ENCODE data around the gene MYH9. TPM values are rescaled to one million over a fixed set of nuclear protein-coding genes. Genes with fewer than 3 reads are reported as not detected.
"Not testable (repeated sequence)": the region's sequence is repeated elsewhere in the genome, so short reads cannot be mapped to it uniquely, and the experiment has no call there.

Gene MYH9
- polyA plus RNA-seq, 3 donors = 247 to 318 (median 290) TPM

GRCh38 chr22:36251979-36252608, 135.7 kb downstream of the MYH9 start:
- DNase-seq (ENCODE audit: extremely low read depth in 1 of 11, low read depth in 9 of 11, low spot score in 4 of 11) = not testable (repeated sequence)

- DNase-seq (ENCODE audit: extremely low read depth in 1 of 11, low read depth in 9 of 11, low spot score in 4 of 11) = not testable (repeated sequence)
Observed at GRCh38 chr22:36250292-36250960, 137.3 kb downstream of the MYH9 start.

DNA sequence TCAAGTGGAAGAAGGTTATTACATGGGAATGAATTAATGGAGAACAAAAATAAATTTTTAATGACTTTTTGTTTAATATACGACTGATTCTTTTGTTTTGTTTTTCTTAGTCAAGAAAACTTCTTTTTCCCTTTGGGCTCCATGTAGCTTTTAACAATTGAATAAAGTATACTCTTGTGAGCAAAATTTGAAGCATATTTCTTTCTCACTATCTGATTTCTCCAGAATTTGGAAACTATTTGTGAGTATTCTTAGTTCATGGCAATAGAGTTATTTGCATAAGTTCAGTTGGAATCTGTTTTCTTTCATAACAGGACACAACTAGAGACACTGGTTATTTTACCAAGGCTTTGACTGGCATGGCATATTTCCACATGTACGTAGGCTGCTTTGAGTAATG, 138.6 kb downstream of the MYH9 start:
- DNase-seq (ENCODE audit: extremely low read depth in 1 of 11, low read depth in 9 of 11, low spot score in 4 of 11) = no peak

DNA sequence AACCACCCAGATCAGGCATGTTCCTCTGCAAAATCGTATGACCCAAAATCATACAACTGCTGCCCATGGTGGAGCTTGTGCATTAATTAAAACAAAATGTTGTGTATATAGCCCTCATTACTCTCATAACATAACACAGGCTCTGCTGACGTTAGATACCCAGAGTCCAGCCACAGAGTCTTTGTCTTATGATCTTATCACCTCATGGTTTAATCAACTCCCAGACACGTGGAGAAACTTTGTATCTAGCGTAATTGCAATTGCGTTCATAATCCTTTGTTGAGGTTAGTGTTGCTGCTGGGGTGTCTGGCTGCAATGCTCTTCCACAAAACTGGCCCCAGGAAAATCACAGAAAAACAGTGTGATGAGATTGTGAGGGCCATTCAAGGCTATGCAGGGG, 139.8 kb downstream of the MYH9 start:
- no peak for DNase-seq (ENCODE audit: extremely low read depth in 1 of 11, low read depth in 9 of 11, low spot score in 4 of 11)

GRCh38 chr22:36246718-36247117, 141.0 kb downstream of the MYH9 start:
- DNase-seq (ENCODE audit: extremely low read depth in 1 of 11, low read depth in 9 of 11, low spot score in 4 of 11) = no peak

- DNase-seq (ENCODE audit: extremely low read depth in 1 of 11, low read depth in 9 of 11, low spot score in 4 of 11) = no peak
Observed at GRCh38 chr22:36245805-36246356, 141.9 kb downstream of the MYH9 start.

- no peak for DNase-seq (ENCODE audit: extremely low read depth in 1 of 11, low read depth in 9 of 11, low spot score in 4 of 11)
Observed at GRCh38 chr22:36244522-36245391, 143.0 kb downstream of the MYH9 start.

DNA sequence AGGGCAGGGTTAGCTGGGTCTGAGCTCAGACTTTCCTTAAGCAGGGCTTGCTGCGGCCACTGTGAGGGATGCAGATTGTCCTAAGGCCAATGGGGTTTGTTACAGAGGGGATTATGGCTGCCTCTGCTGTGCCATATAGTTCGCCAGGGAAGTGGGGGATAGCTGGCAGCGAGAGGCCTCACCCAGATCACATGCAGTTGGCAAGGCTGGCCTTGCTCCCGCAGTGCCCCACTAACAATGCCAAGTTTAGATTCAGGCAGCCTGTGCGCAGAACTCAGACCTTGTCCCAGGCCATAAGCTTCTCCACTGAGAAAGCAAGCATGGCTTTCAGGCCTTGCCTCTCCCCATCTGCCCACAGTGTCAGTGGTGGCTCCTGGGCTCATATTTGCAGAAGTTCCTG, 143.8 kb downstream of the MYH9 start:
- DNase-seq (ENCODE audit: extremely low read depth in 1 of 11, low read depth in 9 of 11, low spot score in 4 of 11) = no peak

DNA sequence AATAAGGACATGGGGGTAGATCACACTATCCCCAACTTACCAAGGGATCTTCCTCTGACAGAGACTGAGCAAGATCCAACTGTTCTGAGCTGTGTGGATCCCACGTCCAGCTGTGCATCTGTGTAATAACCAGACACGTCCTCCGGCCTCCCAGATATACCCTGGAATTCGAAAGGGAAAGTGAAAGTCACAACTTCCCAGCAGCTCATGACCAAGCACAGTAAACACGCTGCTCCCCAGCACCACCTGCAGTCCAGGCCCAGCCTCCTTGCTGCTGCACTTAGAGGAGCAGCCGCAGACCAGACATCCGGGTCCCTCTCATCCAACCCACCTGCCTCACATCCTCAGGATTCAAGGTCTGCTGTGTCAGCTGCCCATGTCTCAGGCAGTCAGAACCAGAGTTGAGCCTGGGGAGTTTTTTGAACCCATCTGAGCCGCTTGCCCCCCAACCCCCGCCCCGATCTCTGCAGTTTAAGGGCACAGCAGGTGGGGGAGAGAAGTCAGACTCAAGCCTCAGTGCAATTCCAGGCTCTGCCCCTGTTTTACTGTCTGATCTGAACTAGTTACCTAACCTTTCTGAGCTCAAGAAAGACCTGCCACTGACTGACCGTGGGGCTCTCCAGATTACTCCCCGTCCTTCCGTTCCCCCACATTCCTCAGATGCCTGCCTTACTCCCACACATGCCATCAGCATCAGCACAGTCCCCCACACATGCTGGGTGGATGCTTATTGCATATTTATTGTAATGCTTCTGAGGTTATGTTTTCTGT, 148.2 kb downstream of the MYH9 start, which contains the start of gene APOL2:
Gene APOL2 (minus strand): TSS at position 127 of the 771 bp plus-strand sequence. CDS start 6,365 bp downstream, outside the sequence.
- peak; percentile 75 to 94 (median 86) for DNase-seq (ENCODE audit: extremely low read depth in 1 of 11, low read depth in 9 of 11, low spot score in 4 of 11)

DNA sequence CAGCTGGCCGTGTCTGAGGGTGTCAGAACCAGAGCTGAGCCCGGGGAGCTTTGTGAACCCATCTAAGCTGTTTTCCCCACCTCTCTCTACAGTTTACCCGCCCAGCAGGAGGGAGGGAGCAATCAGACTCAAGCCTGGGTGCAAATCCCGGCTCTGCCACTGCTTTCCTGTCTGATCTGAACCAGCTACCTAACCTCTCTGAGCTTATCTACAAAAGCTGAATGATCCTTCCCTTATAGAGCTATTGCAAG, 148.7 kb downstream of the MYH9 start:
- no peak for DNase-seq (ENCODE audit: extremely low read depth in 1 of 11, low read depth in 9 of 11, low spot score in 4 of 11)

DNA sequence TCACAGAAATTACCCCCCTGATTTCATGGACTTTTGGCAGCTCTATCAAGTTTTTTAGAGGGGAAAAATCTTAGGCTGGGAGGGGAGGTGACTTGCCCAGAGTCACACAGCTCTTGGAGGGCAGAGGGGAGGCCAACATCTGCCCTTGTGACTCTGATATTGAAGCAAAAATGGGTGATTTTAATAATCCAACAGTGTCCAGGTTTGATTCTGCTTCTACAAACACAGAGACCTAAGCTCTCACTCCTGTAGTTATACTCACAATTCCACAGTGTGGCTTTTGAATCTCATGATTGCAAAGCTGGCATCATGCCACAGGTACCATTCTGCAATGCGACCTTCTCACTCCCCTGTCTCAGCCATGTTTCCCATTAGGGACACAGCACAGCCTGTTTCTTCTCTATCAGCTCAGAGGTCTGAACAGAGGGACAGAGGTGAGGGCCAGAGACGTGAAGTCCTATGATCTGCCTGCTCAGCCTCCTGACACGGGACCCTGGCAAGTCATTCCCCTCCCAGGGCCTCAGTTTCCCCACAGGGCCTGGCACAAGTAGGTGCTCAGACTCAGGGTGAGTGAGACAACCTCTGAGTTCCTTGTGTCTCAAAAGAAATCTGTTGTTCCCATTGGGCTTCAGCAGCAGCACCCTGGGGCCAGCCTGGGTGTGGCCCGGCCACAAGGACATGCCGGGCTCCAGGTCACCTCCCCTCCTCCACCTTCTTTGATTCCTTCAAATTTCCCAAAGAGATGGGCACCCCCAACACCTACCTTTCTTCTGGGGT, 149.2 kb downstream of the MYH9 start:
- no peak for DNase-seq (ENCODE audit: extremely low read depth in 1 of 11, low read depth in 9 of 11, low spot score in 4 of 11)

DNA sequence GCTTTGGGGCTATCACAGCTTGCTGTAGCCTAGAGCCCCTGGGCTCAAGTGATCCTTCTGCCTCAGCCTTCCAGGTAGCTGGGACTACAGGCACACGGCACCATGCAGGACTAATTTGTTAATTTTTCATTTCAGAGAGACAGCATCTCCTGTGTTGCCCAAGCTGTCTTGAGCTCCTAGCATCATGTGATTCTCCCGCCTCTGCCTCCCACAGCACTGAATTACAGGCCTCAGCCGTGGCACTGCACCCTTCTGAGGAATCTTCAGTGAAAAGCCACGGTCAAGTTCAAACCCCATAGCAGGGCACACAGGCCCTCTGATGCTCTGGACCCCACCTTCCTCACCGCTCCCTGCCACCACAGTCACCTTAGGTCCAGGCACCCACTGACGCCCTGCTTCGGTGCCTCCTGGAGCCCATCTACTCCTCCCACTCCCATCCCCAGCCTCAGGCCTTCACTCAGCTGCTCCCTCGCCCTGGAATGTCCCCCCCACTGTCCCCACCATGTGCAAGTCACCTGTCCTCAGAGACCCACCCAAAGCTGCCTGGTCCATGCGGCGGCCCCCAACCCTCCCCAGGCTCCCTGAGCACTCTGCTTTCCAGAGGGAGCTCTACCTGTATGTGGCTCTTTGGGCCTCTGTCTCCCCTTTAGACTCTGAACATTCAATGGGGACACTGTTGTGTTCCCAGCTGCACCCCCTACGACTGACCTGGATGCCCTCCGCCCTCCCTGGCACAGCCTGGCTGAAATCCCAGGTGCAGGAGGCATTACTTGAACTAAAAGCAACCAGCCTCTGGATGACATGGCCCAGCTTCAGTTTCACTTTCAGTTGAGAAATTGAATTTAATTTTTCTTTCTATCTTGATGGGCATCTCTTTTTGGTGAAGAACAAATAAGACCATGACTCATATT, 150.1 kb downstream of the MYH9 start:
- no peak for DNase-seq (ENCODE audit: extremely low read depth in 1 of 11, low read depth in 9 of 11, low spot score in 4 of 11)

- DNase-seq (ENCODE audit: extremely low read depth in 1 of 11, low read depth in 9 of 11, low spot score in 4 of 11) = no peak
Observed at GRCh38 chr22:36236388-36237319, 151.1 kb downstream of the MYH9 start.

DNA sequence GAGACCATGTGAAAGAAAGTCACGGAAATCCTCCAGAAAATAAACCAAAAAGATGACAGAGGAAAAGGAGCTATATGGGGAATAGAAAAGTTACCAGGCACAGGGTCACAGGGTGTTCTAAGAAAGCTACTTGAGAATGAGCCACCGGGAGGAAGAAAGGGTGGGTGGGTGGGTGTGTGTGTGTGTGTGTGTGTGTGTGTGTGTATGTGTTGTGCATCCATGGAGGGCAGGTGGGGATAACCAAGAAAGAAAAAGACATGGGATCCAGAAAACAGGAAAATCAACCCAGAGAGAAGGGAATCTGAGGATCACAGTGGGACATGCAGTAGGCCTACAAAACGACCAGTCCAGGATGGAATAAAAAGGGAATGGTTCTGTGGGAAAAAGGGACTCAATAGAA, 152.2 kb downstream of the MYH9 start:
- DNase-seq (ENCODE audit: extremely low read depth in 1 of 11, low read depth in 9 of 11, low spot score in 4 of 11) = no peak

DNA sequence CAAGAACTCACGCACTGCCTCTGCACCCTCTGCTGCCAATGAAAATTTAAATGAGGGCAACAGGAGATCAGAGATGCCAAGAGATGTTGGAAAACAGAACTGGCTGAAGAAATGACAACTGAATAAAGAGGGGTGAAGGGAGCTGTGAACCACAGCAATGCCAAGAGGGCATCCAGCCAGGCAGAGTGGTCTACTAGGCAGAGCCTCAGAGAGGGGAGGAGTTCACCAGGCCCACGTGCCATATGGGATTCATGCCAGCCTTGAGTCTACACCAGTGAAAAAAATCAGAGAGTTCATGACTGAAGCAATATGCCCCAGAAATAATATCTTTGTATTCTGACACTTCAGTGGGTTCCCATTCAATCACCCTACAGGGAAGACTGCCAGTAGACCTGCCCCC, 152.8 kb downstream of the MYH9 start:
- DNase-seq (ENCODE audit: extremely low read depth in 1 of 11, low read depth in 9 of 11, low spot score in 4 of 11) = no peak

DNA sequence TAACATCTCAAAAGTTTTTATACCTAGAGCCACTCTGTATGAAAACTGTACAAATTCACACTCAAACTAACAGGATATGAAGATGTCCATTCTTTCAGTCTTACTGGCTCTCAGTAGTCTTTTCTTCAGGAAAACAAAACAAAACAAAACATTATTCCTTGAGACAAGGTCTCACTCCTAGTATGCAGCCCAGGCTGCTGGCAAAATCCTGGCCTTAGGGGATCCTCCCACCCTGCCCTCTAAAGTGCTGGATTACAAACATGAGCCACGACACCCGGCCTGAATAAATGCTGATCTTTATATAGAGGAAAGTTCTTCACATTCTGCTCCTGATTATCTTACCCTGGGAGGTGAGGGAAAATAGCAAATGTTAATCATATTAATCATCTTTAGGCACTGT, 153.6 kb downstream of the MYH9 start:
- no peak for DNase-seq (ENCODE audit: extremely low read depth in 1 of 11, low read depth in 9 of 11, low spot score in 4 of 11)

All from renal cortex interstitium (tissue), 11 donors.